CD4-positive, alpha-beta memory T cell (primary cell): Measurements from ENCODE around the gene GPI. TPM values are rescaled to one million over a fixed set of nuclear protein-coding genes. Genes with fewer than 3 reads are reported as not detected.

Source experiments
- CTCF ChIA-PET: fragments of 350-600 bp; sonication (Branson Sonifier 250); formaldehyde crosslinking; loops from one replicate; lab custom pipeline; 2021; ENCODE audit warnings: inconsistent platforms; ENCODE audit not compliant: partially characterized antibody; lab: Charles Lee
- POLR2A ChIA-PET: fragments of 350-600 bp; sonication (Branson Sonifier 250); formaldehyde crosslinking; loops from one replicate; lab custom pipeline; 2021; ENCODE audit not compliant: partially characterized antibody; lab: Charles Lee
- DNase-seq, 5 donors: peaks; one replicate each; pipeline versions ENCODE4 v3.0.0 to v3.0.0-alpha.2; 2020 to 2022; ENCODE audit warnings: mixed read lengths in 1 of 5
- H3K27ac ChIP-seq: one replicate; pipeline ENCODE4 v1.7.0; 2013; ENCODE audit warnings: low read depth, low read length
- H3K27me3 ChIP-seq: 2 replicates; pipeline ENCODE4 v1.7.0; 2013; ENCODE audit warnings: mild to moderate bottlenecking, low read length, moderate library complexity; ENCODE audit not compliant: insufficient read depth
- H3K36me3 ChIP-seq: 2 replicates; pipeline ENCODE4 v1.7.0; 2013; ENCODE audit warnings: mild to moderate bottlenecking, low read length, moderate library complexity; ENCODE audit not compliant: insufficient read depth
- H3K4me1 ChIP-seq: 2 replicates; pipeline ENCODE4 v1.7.0; 2013; ENCODE audit warnings: mild to moderate bottlenecking, low read length, moderate library complexity; ENCODE audit not compliant: insufficient read depth
- H3K4me3 ChIP-seq, 2 donors: one replicate each; pipeline ENCODE4 v1.7.0; 2013; ENCODE audit warnings: low read length in 2 of 2, mild to moderate bottlenecking in 1 of 2
- H3K9me3 ChIP-seq, 2 donors: one replicate each; pipeline ENCODE4 v1.7.0; 2013; ENCODE audit warnings: low read length in 2 of 2, control low read depth in 1 of 2; ENCODE audit not compliant: control insufficient read depth in 1 of 2
- H3K27ac Mint-ChIP-seq, 7 donors: one replicate each; pipeline ENCODE4 v1.8.0; 2020 to 2021; ENCODE audit warnings: mixed read lengths in 7 of 7, mild to moderate bottlenecking in 6 of 7, inconsistent platforms in 3 of 7, moderate library complexity in 3 of 7
- H3K27me3 Mint-ChIP-seq, 2 donors: one replicate each; pipeline ENCODE4 v1.8.0; 2020 to 2021; ENCODE audit warnings: mixed read lengths in 2 of 2
- H3K36me3 Mint-ChIP-seq, 2 donors: one replicate each; pipeline ENCODE4 v1.8.0; 2020 to 2021; ENCODE audit warnings: mixed read lengths in 2 of 2, inconsistent platforms in 1 of 2, mild to moderate bottlenecking in 1 of 2
- H3K4me1 Mint-ChIP-seq, 4 donors: one replicate each; pipeline ENCODE4 v1.8.0; 2020 to 2021; ENCODE audit warnings: mixed read lengths in 4 of 4, mild to moderate bottlenecking in 1 of 4
- H3K4me3 Mint-ChIP-seq, 8 donors: one replicate each; pipeline ENCODE4 v1.8.0; 2020 to 2021; ENCODE audit warnings: mixed read lengths in 8 of 8, mild to moderate bottlenecking in 7 of 8, moderate library complexity in 6 of 8, inconsistent platforms in 3 of 8
- H3K9me3 Mint-ChIP-seq, 8 donors: one replicate each; pipeline ENCODE4 v1.8.0; 2020 to 2021; ENCODE audit warnings: mixed read lengths in 8 of 8, mild to moderate bottlenecking in 5 of 8, inconsistent platforms in 3 of 8, moderate library complexity in 1 of 8
- intact Hi-C: fragments of 100-400 bp; cut with micrococcal nuclease; formaldehyde crosslinking; loops from one replicate; pipeline ENCODE4 v1.15.1; 2023
- polyA plus RNA-seq, 2 donors: library from polyadenylated mRNA; unstranded; fragments of 300-500 nt; fragmentation: Illumina TruSeq; gene quantifications; one replicate each; pipeline ENCODE4 v1.2.3, GENCODE V29; 2021
- total RNA-seq, 2 experiments: library from RNA; stranded (reverse); gene quantifications; one replicate each; pipeline ENCODE4 v1.2.3, GENCODE V29; 2021

GPI gene
- total and polyA plus RNA-seq, 4 experiments from 2014 or later = 121 to 156 (median 127) TPM

GRCh38 chr19:34320277-34320676, 44.7 kb upstream of the GPI start:
- Mint-ChIP-seq H3K4me3 (no peak overlapping the region), H3K27ac (peak overlapping the region in 3 of 7 donors; percentile 17 to 86 (median 48))

GRCh38 chr19:34321735-34322134, 43.3 kb upstream of the GPI start:
- no peak overlapping the region for H3K27ac Mint-ChIP-seq
- peaks cover 39 to 50% of the 10 kb centered on the region in 2 donors for H3K36me3 Mint-ChIP-seq
- ChIA-PET CTCF (interaction anchor here (0.8 to 2.2 kb wide), 2 partner anchors 13 to 25 kb away, joined by 3 to 6 read pairs; no protein-coding TSS in a partner anchor), POLR2A (no interaction called here)
- Histone ChIP-seq H3K36me3 (peaks cover 6% of the 10 kb centered on the region), H3K27me3 (no peaks in the 10 kb centered on the region), H3K4me1 (peaks cover 18% of the 10 kb centered on the region), H3K9me3 (no peaks in the 10 kb centered on the region), H3K4me3 (no peak overlapping the region), H3K27ac (no peak overlapping the region)
- H3K4me3 Mint-ChIP-seq = no peak overlapping the region
- DNase-seq = no peak
- H3K9me3 Mint-ChIP-seq = no peaks in the 10 kb centered on the region
- intact Hi-C loops = no loop called here
- H3K27me3 Mint-ChIP-seq = no peaks in the 10 kb centered on the region
- peaks cover 22 to 34% (median 28%) of the 10 kb centered on the region in 4 donors for H3K4me1 Mint-ChIP-seq

More at GRCh38 chr19:34320277-34320676, 44.7 kb upstream of the GPI start:
- CTCF ChIA-PET = interaction anchor here (0.7 to 2.2 kb wide), 3 partner anchors 14 to 487 kb away, joined by 3 to 6 read pairs (median 4); no protein-coding TSS in a partner anchor
- H3K36me3 ChIP-seq = no peaks in the 10 kb centered on the region
- POLR2A ChIA-PET = interaction anchor here (1.5 kb wide), 1 partner anchor 12 kb away, joined by 3 read pairs; no protein-coding TSS in a partner anchor
- H3K4me3 ChIP-seq = no peak overlapping the region
- H3K9me3 ChIP-seq = no peaks in the 10 kb centered on the region
- intact Hi-C loops = no loop called here
- no peak overlapping the region for H3K27ac ChIP-seq
- Mint-ChIP-seq H3K9me3 (no peaks in the 10 kb centered on the region), H3K36me3 (peaks cover 27 to 39% of the 10 kb centered on the region in 2 donors), H3K4me1 (peaks cover 23 to 43% (median 37%) of the 10 kb centered on the region in 4 donors), H3K27me3 (no peaks in the 10 kb centered on the region)
- no peak for DNase-seq
- no peaks in the 10 kb centered on the region for H3K27me3 ChIP-seq
- H3K4me1 ChIP-seq = peaks cover 30% of the 10 kb centered on the region

GRCh38 chr19:34323433-34324204, 41.4 kb upstream of the GPI start:
- POLR2A ChIA-PET = interaction anchor here (0.6 kb wide), 1 partner anchor 11 kb away, joined by 3 read pairs; no protein-coding TSS in a partner anchor
- H3K27ac ChIP-seq = no peak overlapping the region
- H3K36me3 ChIP-seq = peaks cover 15% of the 10 kb centered on the region
- Mint-ChIP-seq H3K9me3 (no peaks in the 10 kb centered on the region), H3K4me1 (peaks cover 8 to 15% (median 10%) of the 10 kb centered on the region in 4 donors), H3K27me3 (no peaks in the 10 kb centered on the region), H3K4me3 (peak overlapping the region in 1 of 8 donors; percentile 72), H3K27ac (peak overlapping the region in 4 of 7 donors; percentile 22 to 92 (median 54)), H3K36me3 (peaks cover 52 to 57% of the 10 kb centered on the region in 2 donors)
- no peaks in the 10 kb centered on the region for H3K4me1 ChIP-seq
- H3K4me3 ChIP-seq = no peak overlapping the region
- CTCF ChIA-PET = interaction anchor here (1.7 to 2.1 kb wide), 2 partner anchors 11 to 15 kb away, joined by 7 read pairs; no protein-coding TSS in a partner anchor
- intact Hi-C loops = no loop called here
- no peak for DNase-seq
- no peaks in the 10 kb centered on the region for H3K27me3 ChIP-seq
- H3K9me3 ChIP-seq = no peaks in the 10 kb centered on the region

- intact Hi-C loops = no loop called here
Measured at GRCh38 chr19:34324320-34324719, 40.7 kb upstream of the GPI start.

GRCh38 chr19:34325181-34325580, 39.8 kb upstream of the GPI start:
- peaks cover 6 to 10% (median 7%) of the 10 kb centered on the region in 4 donors for H3K4me1 Mint-ChIP-seq
- Histone ChIP-seq H3K9me3 (no peaks in the 10 kb centered on the region), H3K4me3 (no peak overlapping the region), H3K27ac (no peak overlapping the region), H3K27me3 (no peaks in the 10 kb centered on the region), H3K4me1 (no peaks in the 10 kb centered on the region), H3K36me3 (peaks cover 26% of the 10 kb centered on the region)
- POLR2A ChIA-PET = no interaction called here
- H3K4me3 Mint-ChIP-seq = no peak overlapping the region
- H3K27ac Mint-ChIP-seq = peak overlapping the region in 3 of 7 donors; percentile 2 to 55 (median 35)
- no peaks in the 10 kb centered on the region for H3K27me3 Mint-ChIP-seq
- no peaks in the 10 kb centered on the region for H3K9me3 Mint-ChIP-seq
- intact Hi-C loops = no loop called here
- CTCF ChIA-PET = interaction anchor here (0.9 to 2.1 kb wide), 3 partner anchors 9 to 21 kb away, joined by 6 to 7 read pairs (median 7); no protein-coding TSS in a partner anchor
- H3K36me3 Mint-ChIP-seq = peaks cover 51 to 65% of the 10 kb centered on the region in 2 donors
- no peak for DNase-seq

More at GRCh38 chr19:34324320-34324719, 40.7 kb upstream of the GPI start:
- Histone ChIP-seq H3K9me3 (no peaks in the 10 kb centered on the region), H3K4me1 (no peaks in the 10 kb centered on the region), H3K27me3 (no peaks in the 10 kb centered on the region), H3K27ac (no peak overlapping the region), H3K4me3 (no peak overlapping the region), H3K36me3 (peaks cover 20% of the 10 kb centered on the region)
- no peaks in the 10 kb centered on the region for H3K27me3 Mint-ChIP-seq
- H3K4me1 Mint-ChIP-seq = peaks cover 8 to 14% (median 9%) of the 10 kb centered on the region in 4 donors
- H3K27ac Mint-ChIP-seq = peak overlapping the region in 1 of 7 donors; percentile 47
- H3K9me3 Mint-ChIP-seq = no peaks in the 10 kb centered on the region
- ChIA-PET CTCF (interaction anchor here (0.6 to 2.1 kb wide), 3 partner anchors 8 to 14 kb away, joined by 3 to 7 read pairs (median 7); no protein-coding TSS in a partner anchor), POLR2A (no interaction called here)
- no peak overlapping the region for H3K4me3 Mint-ChIP-seq
- peaks cover 55 to 61% of the 10 kb centered on the region in 2 donors for H3K36me3 Mint-ChIP-seq
- no peak for DNase-seq

- CTCF ChIA-PET = interaction anchor here (0.7 to 2.1 kb wide), 3 partner anchors 8 to 20 kb away, joined by 3 to 7 read pairs (median 4); no protein-coding TSS in a partner anchor
- H3K4me1 Mint-ChIP-seq = peaks cover 5 to 10% (median 6%) of the 10 kb centered on the region in 4 donors
- peak overlapping the region in 3 of 7 donors; percentile 35 to 78 (median 70) for H3K27ac Mint-ChIP-seq
Measured at GRCh38 chr19:34325981-34326787, 38.8 kb upstream of the GPI start.

More at GRCh38 chr19:34325981-34326787, 38.8 kb upstream of the GPI start:
- intact Hi-C loops = no loop called here
- POLR2A ChIA-PET = no interaction called here
- H3K27me3 Mint-ChIP-seq = no peaks in the 10 kb centered on the region
- no peak for DNase-seq
- no peaks in the 10 kb centered on the region for H3K9me3 Mint-ChIP-seq
- Histone ChIP-seq H3K4me3 (no peak overlapping the region), H3K27me3 (no peaks in the 10 kb centered on the region), H3K27ac (no peak overlapping the region), H3K9me3 (no peaks in the 10 kb centered on the region), H3K36me3 (peaks cover 29% of the 10 kb centered on the region), H3K4me1 (no peaks in the 10 kb centered on the region)
- H3K4me3 Mint-ChIP-seq = no peak overlapping the region
- H3K36me3 Mint-ChIP-seq = peaks cover 52 to 66% of the 10 kb centered on the region in 2 donors
